ENCODE data around the gene ZC3H18. TPM values are rescaled to one million over a fixed set of nuclear protein-coding genes. Genes with fewer than 3 reads are reported as not detected.
"Not testable (repeated sequence)": the region's sequence is repeated elsewhere in the genome, so short reads cannot be mapped to it uniquely, and the experiment has no call there.

Gene ZC3H18
- total RNA-seq, 2 donors from 2014 or later, result 103 TPM

DNA sequence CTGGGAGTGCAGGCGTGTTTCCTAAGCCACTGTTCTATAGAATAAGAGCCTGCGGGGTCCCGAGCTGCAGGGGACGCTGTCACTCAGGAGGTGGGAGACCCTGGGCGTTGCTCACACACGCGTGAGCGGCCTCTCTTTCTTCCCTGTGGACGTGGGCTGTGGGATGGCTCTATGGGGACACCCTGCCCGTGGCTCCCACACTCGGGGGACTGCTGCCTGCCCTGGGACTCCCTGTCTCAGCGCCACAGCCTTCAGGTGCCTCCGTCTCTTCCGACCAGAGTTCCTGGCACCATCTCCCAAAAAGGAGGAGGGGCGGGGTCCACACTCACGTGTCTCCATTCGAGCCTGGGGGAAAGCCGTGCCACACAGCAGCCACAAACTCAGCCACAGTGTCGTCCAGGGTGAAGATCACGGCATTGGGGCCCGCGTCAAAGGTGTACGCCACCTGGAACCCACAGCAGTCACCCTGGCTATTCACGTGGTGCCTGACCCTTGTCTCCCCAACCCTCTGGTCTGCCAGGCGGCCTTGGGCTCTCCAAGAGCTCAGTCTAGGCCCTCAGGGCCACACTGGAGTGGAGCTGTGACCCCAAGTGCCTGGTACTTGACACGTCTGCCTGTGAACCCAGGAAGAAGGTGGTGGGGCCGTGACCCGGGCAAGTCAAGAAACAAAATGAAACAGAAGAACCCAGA, 84.3 kb downstream of the ZC3H18 start:
- peaks cover 23% of the 10 kb centered on the region for H3K36me3 Mint-ChIP-seq (ENCODE audit: low read depth)
- no peaks in the 10 kb centered on the region for H3K27me3 Mint-ChIP-seq
- H3K27ac Mint-ChIP-seq, result no peak overlapping the region

DNA sequence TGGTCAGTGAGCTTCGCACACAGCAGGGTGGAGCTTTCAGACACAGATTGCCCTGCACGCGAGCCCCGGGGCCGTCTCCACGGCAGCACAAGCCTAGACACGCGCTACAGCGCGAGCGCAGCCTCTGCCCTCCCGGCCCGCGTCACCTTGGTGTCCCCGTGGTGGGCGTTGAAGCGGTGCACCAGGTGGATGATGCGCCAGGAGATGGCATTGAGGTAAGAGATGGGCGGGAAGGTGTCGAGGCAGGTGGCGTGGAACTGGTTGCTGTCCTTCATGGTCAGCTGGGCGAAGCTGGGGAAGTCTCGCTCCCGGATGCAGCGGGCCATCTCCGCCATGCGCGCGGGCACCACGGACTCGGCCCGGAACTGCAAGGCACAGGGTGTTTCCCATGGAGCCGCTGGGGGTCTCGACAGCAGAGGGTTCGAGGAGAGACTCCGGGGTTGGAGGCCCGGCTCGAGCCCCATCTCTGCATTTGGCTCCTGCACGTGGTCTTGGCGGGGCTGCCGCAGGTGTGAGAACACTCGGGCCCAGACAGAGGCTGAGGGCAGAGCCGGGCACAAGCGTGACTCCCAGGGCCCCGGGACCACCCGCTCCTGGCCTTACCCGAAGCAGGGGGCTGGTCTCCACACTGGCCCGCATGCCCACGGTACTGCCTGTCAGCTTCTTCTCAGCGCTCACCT, 85.0 kb downstream of the ZC3H18 start:
- no peak overlapping the region for H3K4me3 Mint-ChIP-seq
- peaks cover 24% of the 10 kb centered on the region for H3K36me3 Mint-ChIP-seq (ENCODE audit: low read depth)
- ATAC-seq (replicated peaks), result no peak
- no peak overlapping the region for H3K27ac Mint-ChIP-seq
- no peaks in the 10 kb centered on the region for H3K9me3 Mint-ChIP-seq
- no peaks in the 10 kb centered on the region for H3K27me3 Mint-ChIP-seq
- no peaks in the 10 kb centered on the region for H3K4me1 Mint-ChIP-seq

More for the DNA sequence above, 84.3 kb downstream of the ZC3H18 start:
- Mint-ChIP-seq H3K4me1 (no peaks in the 10 kb centered on the region), H3K4me3 (no peak overlapping the region), H3K9me3 (no peaks in the 10 kb centered on the region)
- ATAC-seq (replicated peaks), result no peak

DNA sequence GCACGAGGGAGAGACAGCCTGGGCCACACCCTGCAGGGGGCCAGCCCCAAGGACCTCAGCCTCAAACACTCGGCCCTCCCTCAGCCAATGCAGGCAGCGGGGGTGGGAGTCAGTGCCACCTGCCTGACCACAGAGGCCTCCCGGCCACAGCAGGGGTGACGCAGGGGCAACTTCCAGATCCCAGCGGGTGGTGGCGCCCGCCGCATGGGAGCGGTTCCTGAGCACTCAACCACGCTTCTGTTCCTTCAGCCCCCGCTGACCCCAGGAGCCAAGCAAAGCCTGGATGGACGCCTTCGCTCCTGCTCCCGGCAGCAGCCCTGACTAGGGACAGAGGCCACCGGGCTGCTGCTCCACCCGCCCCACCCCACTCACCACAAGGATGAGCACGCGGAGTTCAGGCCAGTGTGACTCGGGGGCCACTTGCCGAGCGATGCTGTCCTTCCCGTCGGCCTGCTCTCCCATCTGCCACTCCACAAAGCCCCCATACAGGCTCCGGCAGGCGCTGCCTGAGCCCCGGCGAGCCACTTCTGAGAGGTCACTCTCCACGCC, 85.6 kb downstream of the ZC3H18 start:
- no peak for ATAC-seq (replicated peaks)
- H3K27ac Mint-ChIP-seq, result no peak overlapping the region
- H3K4me1 Mint-ChIP-seq, result no peaks in the 10 kb centered on the region
- peaks cover 24% of the 10 kb centered on the region for H3K36me3 Mint-ChIP-seq (ENCODE audit: low read depth)
- no peak overlapping the region for H3K4me3 Mint-ChIP-seq
- H3K27me3 Mint-ChIP-seq, result no peaks in the 10 kb centered on the region
- no peaks in the 10 kb centered on the region for H3K9me3 Mint-ChIP-seq

DNA sequence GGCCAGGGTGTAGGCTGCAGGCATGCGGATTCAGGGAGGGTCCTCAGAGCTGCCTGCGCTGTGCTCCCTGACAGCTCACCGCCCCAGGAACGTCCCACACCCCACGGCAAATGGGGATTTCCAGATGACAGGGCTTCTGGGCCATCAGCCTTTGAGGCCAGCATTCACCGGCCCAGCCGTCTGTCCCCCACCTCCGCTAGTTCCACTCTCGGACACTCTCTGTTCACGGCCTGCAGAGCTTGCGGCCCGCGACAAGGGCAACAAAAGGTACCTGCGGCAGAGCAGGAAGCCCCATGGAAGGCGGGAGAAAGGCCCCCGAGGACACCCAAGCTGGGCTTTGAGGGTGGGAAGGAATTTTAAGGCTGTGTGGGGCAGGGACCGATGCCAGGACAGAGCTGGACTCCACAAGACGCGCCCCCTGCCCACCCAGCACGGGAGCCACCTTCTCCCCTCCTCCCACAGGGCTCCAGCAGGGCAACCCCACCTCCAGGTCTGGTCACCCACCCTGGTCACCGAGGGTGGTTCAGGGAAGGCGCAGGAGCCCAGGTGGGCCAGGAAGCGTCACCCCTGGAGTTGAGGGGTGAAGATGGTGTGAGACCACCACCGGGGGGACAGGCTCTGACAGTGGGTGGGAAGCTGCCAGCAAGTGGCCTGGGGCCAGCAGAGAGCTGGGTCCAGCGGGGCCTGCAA, 86.2 kb downstream of the ZC3H18 start:
- no peak for ATAC-seq (replicated peaks)
- no peak overlapping the region for H3K4me3 Mint-ChIP-seq
- H3K27ac Mint-ChIP-seq, result no peak overlapping the region
- no peaks in the 10 kb centered on the region for H3K27me3 Mint-ChIP-seq
- peaks cover 4% of the 10 kb centered on the region for H3K4me1 Mint-ChIP-seq
- peaks cover 18% of the 10 kb centered on the region for H3K36me3 Mint-ChIP-seq (ENCODE audit: low read depth)
- H3K9me3 Mint-ChIP-seq, result no peaks in the 10 kb centered on the region

DNA sequence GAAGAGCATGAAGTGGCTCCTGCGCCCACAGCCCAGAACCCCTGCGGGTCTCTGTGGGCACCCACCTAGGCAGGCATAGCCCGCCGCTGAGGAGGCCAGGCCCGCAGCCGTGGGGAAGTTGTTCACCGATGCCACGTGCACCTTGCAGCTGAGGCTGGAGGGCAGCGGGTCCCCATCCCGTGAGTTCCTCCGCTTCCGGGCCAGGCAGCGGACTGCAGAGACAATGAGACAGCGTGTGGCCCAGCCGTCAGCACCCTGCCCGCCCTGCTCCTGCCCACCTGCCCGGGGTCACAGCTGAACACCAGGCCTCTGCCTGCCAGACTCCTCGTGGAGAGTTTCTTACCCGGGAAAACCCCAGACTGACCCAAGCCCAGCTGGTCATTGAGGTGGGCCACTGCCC, 87.2 kb downstream of the ZC3H18 start:
- H3K27ac Mint-ChIP-seq, result no peak overlapping the region
- no peak for ATAC-seq (replicated peaks)

DNA sequence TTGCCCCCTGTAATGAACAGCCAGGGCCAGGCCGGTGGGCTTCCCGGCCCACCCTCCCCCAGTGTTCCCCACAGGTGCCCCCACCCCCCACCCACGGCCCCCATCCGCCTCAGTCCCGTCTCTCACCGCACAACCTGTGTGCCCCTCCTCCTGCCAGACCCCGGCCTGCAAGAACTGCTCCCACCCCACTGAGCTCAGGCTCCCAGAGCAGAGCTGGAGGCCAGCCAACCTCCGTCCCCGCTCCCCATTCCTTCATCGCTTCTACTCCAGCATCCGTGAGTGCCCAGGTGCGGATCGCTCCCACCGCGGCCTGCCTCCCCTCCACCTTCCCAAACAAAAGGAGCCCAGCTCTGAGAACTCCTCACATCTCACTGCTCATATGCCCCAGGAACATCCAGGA, 88.5 kb downstream of the ZC3H18 start:
- Mint-ChIP-seq H3K4me1 (peaks cover 11% of the 10 kb centered on the region), H3K36me3 (ENCODE audit: low read depth) (peaks cover 18% of the 10 kb centered on the region), H3K9me3 (no peaks in the 10 kb centered on the region), H3K27me3 (no peaks in the 10 kb centered on the region), H3K27ac (no peak overlapping the region), H3K4me3 (no peak overlapping the region)
- ATAC-seq (replicated peaks), result no peak

More for the DNA sequence above, 87.2 kb downstream of the ZC3H18 start:
- Mint-ChIP-seq H3K4me3 (no peak overlapping the region), H3K9me3 (no peaks in the 10 kb centered on the region), H3K4me1 (peaks cover 11% of the 10 kb centered on the region), H3K27me3 (no peaks in the 10 kb centered on the region), H3K36me3 (ENCODE audit: low read depth) (peaks cover 18% of the 10 kb centered on the region)

DNA sequence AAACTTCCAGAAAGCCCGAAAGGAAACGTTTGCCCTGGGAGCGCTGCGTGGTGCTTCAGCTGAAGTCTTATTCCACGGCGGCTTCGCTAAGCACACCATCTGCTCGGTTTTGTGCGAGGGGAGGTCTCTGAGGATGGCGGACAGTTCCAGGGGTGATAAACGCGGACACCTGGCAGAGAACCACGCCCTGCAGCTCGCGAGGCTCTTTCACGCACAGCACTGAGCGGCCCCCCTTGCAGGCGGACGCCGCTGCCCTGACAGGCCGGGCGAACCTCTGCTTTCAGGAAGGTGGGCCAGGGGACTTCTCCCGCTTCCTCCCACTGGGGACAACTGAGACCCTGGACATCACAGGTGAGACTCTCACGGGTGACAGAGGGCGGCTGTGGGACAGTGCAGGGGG, 89.0 kb downstream of the ZC3H18 start:
- no peak overlapping the region for H3K27ac Mint-ChIP-seq
- peaks cover 18% of the 10 kb centered on the region for H3K36me3 Mint-ChIP-seq (ENCODE audit: low read depth)
- H3K27me3 Mint-ChIP-seq, result no peaks in the 10 kb centered on the region
- H3K9me3 Mint-ChIP-seq, result no peaks in the 10 kb centered on the region
- H3K4me3 Mint-ChIP-seq, result no peak overlapping the region
- H3K4me1 Mint-ChIP-seq, result peaks cover 11% of the 10 kb centered on the region
- no peak for ATAC-seq (replicated peaks)

DNA sequence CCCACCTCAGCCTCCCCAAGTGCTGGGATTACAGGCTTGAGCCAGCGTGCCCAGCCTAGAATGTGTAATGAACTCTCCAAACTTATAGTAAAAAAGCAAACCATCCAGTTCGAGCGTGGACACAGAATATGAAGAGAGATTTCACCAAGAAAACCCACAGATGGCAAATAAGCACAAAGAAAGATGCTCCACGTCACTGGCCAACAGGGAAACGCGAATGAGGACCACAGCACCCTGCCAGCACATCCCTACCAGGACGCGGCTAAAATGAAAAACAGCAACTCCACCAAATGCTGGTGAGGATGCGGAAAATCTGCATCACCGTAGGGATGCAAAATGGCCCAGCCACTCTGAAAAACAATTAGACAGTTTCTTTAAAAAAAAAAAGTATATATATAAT, 91.3 kb downstream of the ZC3H18 start:
- H3K27me3 Mint-ChIP-seq, result no peaks in the 10 kb centered on the region
- no peak for ATAC-seq (replicated peaks)
- peak overlapping the region; percentile 95 for H3K4me3 Mint-ChIP-seq
- H3K4me1 Mint-ChIP-seq, result peaks cover 11% of the 10 kb centered on the region
- H3K9me3 Mint-ChIP-seq, result no peaks in the 10 kb centered on the region
- peaks cover 9% of the 10 kb centered on the region for H3K36me3 Mint-ChIP-seq (ENCODE audit: low read depth)
- H3K27ac Mint-ChIP-seq, result peak overlapping the region; percentile 94

DNA sequence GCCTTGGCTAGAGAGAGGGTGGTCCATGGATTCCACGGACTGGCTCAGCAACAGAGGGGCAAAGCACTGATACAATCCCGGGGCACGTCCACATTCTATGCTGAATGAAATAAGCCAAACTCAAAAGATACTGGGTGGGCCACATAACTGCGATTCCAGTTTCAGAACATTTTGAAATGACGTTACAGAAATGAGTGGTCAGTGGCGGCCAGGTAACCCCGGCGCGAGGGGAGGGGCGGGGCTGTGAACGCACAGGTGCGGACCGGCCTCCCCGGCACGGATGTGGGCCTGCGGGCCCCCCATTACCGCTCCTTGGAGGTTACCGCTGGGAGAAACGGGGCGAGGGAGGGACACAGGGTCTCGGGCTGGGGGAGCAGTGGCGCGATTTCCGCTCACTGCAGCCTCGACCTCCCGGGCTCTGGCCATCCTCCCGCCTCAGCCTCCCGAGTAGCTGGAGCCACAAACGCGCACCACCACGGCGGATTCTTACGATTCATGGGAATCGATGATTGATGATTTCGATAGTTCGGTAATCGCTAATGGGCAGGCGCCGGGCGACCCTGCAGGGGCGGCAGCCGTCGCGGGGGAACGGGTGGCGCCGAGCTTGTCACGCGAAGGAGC, 92.1 kb downstream of the ZC3H18 start:
- peak; percentile 1 for ATAC-seq (replicated peaks)
- H3K27ac Mint-ChIP-seq, result peak overlapping the region; percentile 94
- peaks cover 5% of the 10 kb centered on the region for H3K36me3 Mint-ChIP-seq (ENCODE audit: low read depth)
- H3K9me3 Mint-ChIP-seq, result no peaks in the 10 kb centered on the region
- no peaks in the 10 kb centered on the region for H3K27me3 Mint-ChIP-seq
- peaks cover 11% of the 10 kb centered on the region for H3K4me1 Mint-ChIP-seq
- peak overlapping the region; percentile 95 for H3K4me3 Mint-ChIP-seq

DNA sequence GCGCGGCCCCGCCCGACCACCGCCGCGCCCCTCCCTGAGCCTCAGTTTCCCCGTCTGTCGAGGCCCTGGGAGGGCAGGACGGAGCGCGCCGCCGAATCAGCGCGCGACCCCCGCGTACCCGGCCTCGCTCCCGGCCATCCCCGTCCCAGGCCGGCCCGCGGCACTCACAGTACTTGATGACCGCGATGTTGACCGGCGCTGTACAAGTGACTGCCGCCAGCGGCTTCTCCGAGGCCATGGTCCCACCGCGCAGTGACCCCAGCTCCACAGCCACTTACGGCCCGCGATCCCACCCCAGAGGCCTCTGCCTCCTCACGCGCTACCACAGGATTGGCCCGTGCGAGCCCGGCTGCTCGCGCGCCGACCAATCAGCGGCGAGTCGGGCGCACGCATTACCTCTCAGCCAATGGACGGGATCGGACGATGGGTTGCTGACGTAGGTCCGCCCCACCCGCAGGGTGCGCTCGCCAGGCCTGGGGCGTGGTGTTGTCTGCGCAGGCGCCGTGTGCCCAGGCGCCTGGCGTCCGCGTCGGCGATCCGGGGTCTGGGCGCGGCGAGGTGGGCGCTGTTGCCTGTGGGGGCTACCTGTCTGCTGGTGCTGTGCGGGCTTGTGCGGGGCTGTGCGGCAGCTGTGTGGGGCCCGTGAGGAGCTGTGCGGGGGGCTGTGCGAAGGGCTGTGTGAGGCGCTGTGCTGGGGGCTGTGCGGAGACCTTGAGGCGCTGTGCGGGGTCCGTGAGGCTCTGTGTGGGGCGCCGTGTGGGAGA, 92.8 kb downstream of the ZC3H18 start, which contains the start of gene MVD:
MVD (minus strand) TSS at position 249 of the 764 bp plus-strand sequence; CDS start at position 238, 11 bp downstream.
- Mint-ChIP-seq H3K27ac (peak within 1 kb of the TSS; percentile 94), H3K4me1 (peaks cover 11% of the 10 kb centered on the region), H3K4me3 (peak within 1 kb of the TSS; percentile 95), H3K9me3 (no peaks in the 10 kb centered on the region), H3K27me3 (no peaks in the 10 kb centered on the region), H3K36me3 (ENCODE audit: low read depth) (peaks cover 5% of the 10 kb centered on the region)
- peak; percentile 98 for ATAC-seq (replicated peaks)

DNA sequence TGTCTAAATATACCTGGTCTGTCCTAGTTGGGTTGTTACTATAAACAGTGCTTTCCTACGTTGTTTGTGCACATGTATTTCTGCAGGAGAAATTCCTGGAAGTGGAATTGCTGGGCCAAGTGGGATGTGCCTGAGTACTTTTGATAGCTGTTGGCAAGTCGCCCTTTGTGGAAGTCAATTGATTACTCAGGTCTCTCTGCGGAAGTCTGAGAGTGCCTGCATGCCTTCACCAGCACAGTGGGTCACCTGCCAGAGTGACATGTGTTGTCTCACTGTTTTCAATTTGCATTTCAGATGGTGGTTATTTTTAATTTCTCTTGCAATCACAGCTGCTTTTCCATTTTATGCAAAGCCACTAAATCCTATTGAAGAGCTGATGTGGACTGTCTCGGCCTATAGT, 94.9 kb downstream of the ZC3H18 start:
- peaks cover 2% of the 10 kb centered on the region for H3K36me3 Mint-ChIP-seq (ENCODE audit: low read depth)
- H3K27me3 Mint-ChIP-seq, result no peaks in the 10 kb centered on the region

DNA sequence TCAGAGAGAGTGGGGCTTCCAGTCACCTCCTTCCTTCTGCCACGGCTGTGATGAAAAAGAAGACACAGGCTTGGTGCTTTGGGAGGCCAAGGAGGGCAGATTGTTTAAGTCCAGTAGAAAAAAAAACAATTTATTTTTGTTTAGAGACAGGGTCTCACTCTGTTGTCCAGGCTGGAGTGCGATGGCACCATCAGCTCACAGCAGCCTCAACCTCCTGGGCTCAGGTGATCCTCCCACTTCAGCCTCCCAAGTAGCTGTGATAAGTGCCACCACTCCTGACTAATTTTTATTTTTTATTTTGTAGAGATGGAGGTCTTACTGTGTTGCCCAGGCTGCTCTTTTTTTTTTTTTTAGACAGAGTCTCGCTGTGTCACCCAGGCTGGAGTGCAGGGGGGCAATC, 95.4 kb downstream of the ZC3H18 start:
- Mint-ChIP-seq H3K9me3 (no peaks in the 10 kb centered on the region), H3K27ac (no peak overlapping the region)

More for the DNA sequence above, 94.9 kb downstream of the ZC3H18 start:
- Mint-ChIP-seq H3K27ac (no peak overlapping the region), H3K9me3 (no peaks in the 10 kb centered on the region), H3K4me1 (peaks cover 11% of the 10 kb centered on the region), H3K4me3 (peak overlapping the region; percentile 40)
- ATAC-seq (replicated peaks), result no peak

DNA sequence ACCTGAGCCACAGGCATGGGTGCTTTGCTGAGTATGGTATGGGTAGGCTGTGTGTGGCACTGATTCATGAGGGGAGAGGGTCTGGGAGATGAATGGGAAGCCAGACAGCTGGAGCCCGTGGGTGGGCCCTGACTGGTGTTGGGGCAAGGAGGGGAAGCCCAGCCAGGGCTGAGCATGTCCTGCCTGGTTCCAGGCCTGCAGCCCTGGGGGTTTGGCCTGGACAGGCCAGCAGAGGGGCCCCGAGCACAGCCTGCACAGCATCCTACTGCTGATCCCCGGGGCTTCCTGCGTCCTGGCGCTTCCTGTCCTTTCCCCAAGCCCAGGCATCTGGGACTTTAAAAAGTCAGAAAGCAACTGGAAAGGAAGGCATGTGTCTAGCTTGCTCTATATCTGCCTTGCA, 97.3 kb downstream of the ZC3H18 start:
- Mint-ChIP-seq H3K27ac (no peak overlapping the region), H3K27me3 (no peaks in the 10 kb centered on the region), H3K4me1 (no peaks in the 10 kb centered on the region), H3K4me3 (no peak overlapping the region), H3K9me3 (no peaks in the 10 kb centered on the region), H3K36me3 (ENCODE audit: low read depth) (no peaks in the 10 kb centered on the region)
- no peak for ATAC-seq (replicated peaks)

More for the DNA sequence above, 95.4 kb downstream of the ZC3H18 start:
- ATAC-seq (replicated peaks), result no peak
- H3K4me1 Mint-ChIP-seq, result peaks cover 11% of the 10 kb centered on the region
- no peaks in the 10 kb centered on the region for H3K36me3 Mint-ChIP-seq (ENCODE audit: low read depth)
- no peaks in the 10 kb centered on the region for H3K27me3 Mint-ChIP-seq
- H3K4me3 Mint-ChIP-seq, result no peak overlapping the region

DNA sequence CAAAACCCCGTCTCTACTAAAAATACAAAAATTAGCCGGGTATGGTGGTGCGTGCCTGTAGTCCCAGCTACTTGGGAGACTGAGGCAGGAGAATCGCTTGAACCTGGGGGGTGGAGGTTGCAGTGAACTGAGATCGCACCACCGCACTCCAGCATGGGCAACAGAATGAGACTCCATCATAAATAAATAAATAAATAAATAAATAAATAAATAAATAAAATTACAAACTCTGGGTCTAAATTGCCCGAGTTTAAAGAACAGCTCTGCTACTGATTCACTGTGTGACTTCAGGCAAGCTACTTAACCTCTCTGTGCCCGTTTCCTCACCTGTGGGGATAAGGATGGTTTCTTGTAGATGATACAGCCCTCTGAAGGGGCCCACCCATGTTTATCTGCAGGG, 99.3 kb downstream of the ZC3H18 start:
- ATAC-seq (replicated peaks); H3K36me3 Mint-ChIP-seq (ENCODE audit: low read depth); H3K27me3 Mint-ChIP-seq; H3K9me3 Mint-ChIP-seq; H3K4me3 Mint-ChIP-seq; H3K27ac Mint-ChIP-seq; H3K4me1 Mint-ChIP-seq: not testable (repeated sequence)

Data from activated T-helper 17 cell treated with anti-CD3 and anti-CD28 coated beads, Interleukin-2, amount 50 U/mL, for 72 hours (primary cell).